ENCODE measurements around the gene AJAP1. TPM values are rescaled to one million over a fixed set of nuclear protein-coding genes. Genes with fewer than 3 reads are reported as not detected.

The AJAP1 gene
- total and polyA plus RNA-seq, 2 of the 8 experiments (the other 6 are each of a cell fraction or from before 2014, with no cell fraction given): 1.9 to 6.2 TPM

- TF ChIP-seq, protein P1, sequence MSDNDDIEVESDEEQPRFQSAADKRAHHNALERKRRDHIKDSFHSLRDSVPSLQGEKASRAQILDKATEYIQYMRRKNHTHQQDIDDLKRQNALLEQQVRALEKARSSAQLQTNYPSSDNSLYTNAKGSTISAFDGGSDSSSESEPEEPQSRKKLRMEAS (IDR thresholded peaks at IDR 0.05): peak; percentile 89
- TF ChIP-seq SIN3A (conservative IDR thresholded peaks at IDR 0.05 in 1 of 2, IDR thresholded peaks at IDR 0.05 in 1 of 2; ENCODE audit: low read depth in 1 of 2, low read length in 2 of 2) (no peak), PHF8 (conservative IDR thresholded peaks at IDR 0.05; ENCODE audit: low read depth, low read length) (no peak), ASH2L (IDR thresholded peaks at IDR 0.05; ENCODE audit: low read length) (peak; percentile 59)
These were observed 57.2 kb downstream of the AJAP1 start (continued) for GRCh38 chr1:4711416-4712275.

Measured in H1 (cell line).